PC-9 (cell line): ENCODE results near the gene ALDOC. TPM values are rescaled to one million over a fixed set of nuclear protein-coding genes. Genes with fewer than 3 reads are reported as not detected.

ENCODE experiments used
- BruUV-seq: library from RNA; stranded (reverse); fragments of 400-500 nt; replicated peaks from 2 replicates; lab custom pipeline; 2021; lab: Mats Ljungman, UMichigan
- CTCF ChIA-PET: fragments of 300-600 bp; sonication (Branson Sonifier 250); formaldehyde crosslinking; loops from one replicate; lab custom pipeline; 2022; ENCODE audit warnings: antibody characterized with exemption; lab: Charles Lee
- POLR2A ChIA-PET: fragments of 300-600 bp; sonication (Branson Sonifier 250); formaldehyde crosslinking; loops from one replicate; lab custom pipeline; 2022; ENCODE audit warnings: antibody characterized with exemption; ENCODE audit not compliant: unreplicated experiment; lab: Charles Lee
- DNase-seq, 2 experiments: peaks; one replicate each; pipeline versions ENCODE4 v3.0.0 to v3.0.0-alpha.2; 2015 to 2022; ENCODE audit warnings: mixed read lengths in 1 of 2
- H2AFZ ChIP-seq: fragments of 200-600 bp; sonication (generic); 2 replicates; pipeline ENCODE4 v1.8.1; 2017; ENCODE audit warnings: antibody characterized with exemption
- H3F3A ChIP-seq: fragments of 200-600 bp; sonication (generic); 2 replicates; pipeline ENCODE4 v1.8.1; 2017; ENCODE audit warnings: antibody characterized with exemption, mild to moderate bottlenecking, low read depth; ENCODE audit not compliant: insufficient read depth
- H3K27ac ChIP-seq: fragments of 200-600 bp; sonication (generic); 2 replicates; pipeline ENCODE4 v1.6.1; 2016; ENCODE audit warnings: mixed run types
- H3K27me3 ChIP-seq: fragments of 200-600 bp; sonication (generic); 2 replicates; pipeline ENCODE4 v1.6.1; 2016; ENCODE audit warnings: low read depth, mixed run types; ENCODE audit not compliant: insufficient read depth
- H3K36me3 ChIP-seq: fragments of 200-600 bp; sonication (generic); 2 replicates; pipeline ENCODE4 v1.6.1; 2016; ENCODE audit warnings: low read depth, mixed run types
- H3K4me1 ChIP-seq: fragments of 200-600 bp; sonication (generic); replicated peaks from 2 replicates; pipeline ENCODE4 v1.6.1; 2016; ENCODE audit warnings: mixed run types; ENCODE audit not compliant: insufficient read depth
- H3K4me2 ChIP-seq: fragments of 200-600 bp; sonication (generic); 2 replicates; pipeline ENCODE4 v1.6.1; 2017; ENCODE audit warnings: mixed run types
- H3K4me3 ChIP-seq: fragments of 200-600 bp; sonication (generic); 2 replicates; pipeline ENCODE4 v1.6.1; 2016; ENCODE audit warnings: mixed run types
- H3K79me2 ChIP-seq: fragments of 200-600 bp; sonication (generic); 2 replicates; pipeline ENCODE4 v1.6.1; 2017; ENCODE audit warnings: low read depth, mixed run types
- H3K9me2 ChIP-seq: fragments of 200-600 bp; sonication (generic); 2 replicates; pipeline ENCODE4 v1.8.1; 2017; ENCODE audit warnings: mild to moderate bottlenecking; ENCODE audit not compliant: insufficient read depth
- H3K9me3 ChIP-seq: fragments of 200-600 bp; sonication (generic); 2 replicates; pipeline ENCODE4 v1.8.1; 2016; ENCODE audit warnings: low read depth; ENCODE audit not compliant: insufficient read depth
- H4K20me1 ChIP-seq: fragments of 200-600 bp; sonication (generic); 2 replicates; pipeline ENCODE4 v1.8.1; 2017; ENCODE audit not compliant: insufficient read depth
- CTCF ChIP-seq: fragments of 200-600 bp; sonication (generic); conservative IDR thresholded peaks from 2 replicates; pipeline ENCODE4 v1.6.1; 2017; ENCODE audit warnings: mixed run types, antibody characterized with exemption, mild to moderate bottlenecking, moderate library complexity
- EZH2 ChIP-seq: fragments of 200-600 bp; sonication (generic); IDR thresholded peaks from 2 replicates; pipeline ENCODE4 v1.8.0; 2017; ENCODE audit warnings: antibody characterized with exemption, low read depth
- intact Hi-C: fragments of 100-400 bp; cut with micrococcal nuclease; formaldehyde crosslinking; loops from one replicate; pipeline ENCODE4 v1.10.0; 2022; ENCODE audit not compliant: unreplicated experiment
- total RNA-seq: library from RNA; stranded (reverse); gene quantifications from 2 replicates; pipeline ENCODE4 v1.2.3, GENCODE V29; 2021

The ALDOC gene
- total RNA-seq, 1 experiment from 2014 or later: 21.6 TPM

GRCh38 chr17:28533091-28533807, 43.4 kb downstream of the ALDOC start:
- CTCF ChIA-PET: no interaction called here
- no peak overlapping the region for H3K4me3 ChIP-seq
- intact Hi-C loops: no loop called here

DNA sequence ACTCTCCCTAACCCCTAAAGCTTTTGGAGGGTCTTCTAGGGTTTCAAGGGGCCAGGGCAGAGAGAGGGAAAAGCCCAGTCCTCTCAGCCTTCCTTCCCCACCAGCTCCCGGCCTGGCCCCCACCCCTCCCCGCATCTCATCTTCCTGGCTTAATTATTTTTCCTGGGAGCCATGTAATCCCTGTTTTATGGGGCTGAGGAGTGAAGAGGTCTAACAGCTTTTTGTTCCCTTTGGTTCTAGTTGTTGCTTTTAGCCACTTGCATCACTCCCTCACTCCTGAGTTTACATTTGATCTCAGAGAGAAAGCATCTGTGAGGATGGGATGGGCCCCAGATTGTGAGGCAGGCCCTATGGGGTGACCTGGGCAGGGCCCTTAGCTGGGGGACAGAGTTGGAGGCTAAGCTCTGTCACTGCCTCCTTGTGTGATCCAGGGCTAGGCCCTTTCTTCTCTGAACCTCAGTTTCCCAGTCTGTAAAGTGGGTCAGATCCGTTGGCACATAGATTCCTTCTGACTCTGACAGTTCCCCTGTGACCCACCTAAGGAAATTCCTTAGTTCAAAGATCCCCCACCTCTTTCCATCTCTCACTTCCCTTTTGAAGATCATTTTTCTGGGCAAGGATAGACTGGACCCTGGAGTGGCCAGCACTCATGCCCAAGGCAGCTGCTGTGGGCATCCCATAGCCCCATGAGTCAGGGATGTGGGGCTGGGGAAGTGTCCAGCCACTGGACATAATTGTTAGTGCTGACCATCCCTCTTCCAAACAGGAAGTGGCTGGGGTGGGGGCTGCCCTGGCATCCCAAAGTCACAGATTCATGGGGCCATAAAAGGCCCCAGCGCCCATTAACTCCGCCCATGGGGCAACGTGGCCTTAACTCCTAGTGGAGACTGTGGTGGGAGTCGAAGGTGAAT, 44.4 kb downstream of the ALDOC start:
- Histone ChIP-seq H3K4me3 (no peak overlapping the region), H3K79me2 (no peaks in the 10 kb centered on the region), H2AFZ (no peak overlapping the region), H3K27ac (no peak overlapping the region), H3K9me2 (no peaks in the 10 kb centered on the region), H3K36me3 (no peaks in the 10 kb centered on the region), H3K27me3 (peaks cover 7% of the 10 kb centered on the region; the same call in 1 of the 2 replicates), H3K4me1 (peaks cover 18% of the 10 kb centered on the region), H4K20me1 (no peaks in the 10 kb centered on the region), H3F3A (peaks cover 2% of the 10 kb centered on the region; the same call in 1 of the 2 replicates), H3K4me2 (no peak overlapping the region), H3K9me3 (no peaks in the 10 kb centered on the region)
- no peak for DNase-seq
- CTCF ChIA-PET: no interaction called here
- POLR2A ChIA-PET: no interaction called here
- intact Hi-C loops: no loop called here
- no TSS peak for BruUV-seq
- no peak for TF ChIP-seq EZH2
- TF ChIP-seq CTCF: no peak

More at GRCh38 chr17:28533091-28533807, 43.4 kb downstream of the ALDOC start:
- TF ChIP-seq CTCF: no peak
- no peak for TF ChIP-seq EZH2
- Histone ChIP-seq H3K27me3 (peaks cover 7% of the 10 kb centered on the region; the same call in 1 of the 2 replicates), H3K27ac (no peak overlapping the region), H4K20me1 (no peaks in the 10 kb centered on the region), H3K9me2 (no peaks in the 10 kb centered on the region), H3F3A (no peaks in the 10 kb centered on the region), H3K4me2 (no peak overlapping the region), H3K79me2 (no peaks in the 10 kb centered on the region), H3K36me3 (no peaks in the 10 kb centered on the region), H3K4me1 (peaks cover 8% of the 10 kb centered on the region), H2AFZ (no peak overlapping the region), H3K9me3 (no peaks in the 10 kb centered on the region)
- no peak for DNase-seq
- BruUV-seq: no TSS peak
- POLR2A ChIA-PET: no interaction called here

- no peak for TF ChIP-seq EZH2
- no peak for TF ChIP-seq CTCF
- Histone ChIP-seq H3K27ac (no peak overlapping the region), H3K36me3 (no peaks in the 10 kb centered on the region), H3K4me3 (no peak overlapping the region), H3K9me2 (no peaks in the 10 kb centered on the region), H3F3A (peaks cover 5% of the 10 kb centered on the region; the same call in 1 of the 2 replicates), H4K20me1 (no peaks in the 10 kb centered on the region), H2AFZ (no peak overlapping the region), H3K79me2 (no peaks in the 10 kb centered on the region), H3K4me2 (no peak overlapping the region), H3K4me1 (peaks cover 24% of the 10 kb centered on the region), H3K27me3 (peaks cover 4% of the 10 kb centered on the region; the same call in 1 of the 2 replicates), H3K9me3 (no peaks in the 10 kb centered on the region)
- no TSS peak for BruUV-seq
- DNase-seq: no peak
- ChIA-PET POLR2A (no interaction called here), CTCF (no interaction called here)
- intact Hi-C loops: no loop called here
Measured at GRCh38 chr17:28530926-28531325, 45.8 kb downstream of the ALDOC start.
